HG03439 (cell line): ENCODE results near the gene SPTBN1.
"Not testable (repeated sequence)": the region's sequence is repeated elsewhere in the genome, so short reads cannot be mapped to it uniquely, and the experiment has no call there.

ENCODE experiments used
- ATAC-seq: cut with Tn5 transposase; IDR thresholded peaks from one replicate; pipeline ENCODE4 v1.9.1; 2021; ENCODE audit warnings: mild to moderate bottlenecking, moderate library complexity; ENCODE audit not compliant: unreplicated experiment

SPTBN1 gene

DNA sequence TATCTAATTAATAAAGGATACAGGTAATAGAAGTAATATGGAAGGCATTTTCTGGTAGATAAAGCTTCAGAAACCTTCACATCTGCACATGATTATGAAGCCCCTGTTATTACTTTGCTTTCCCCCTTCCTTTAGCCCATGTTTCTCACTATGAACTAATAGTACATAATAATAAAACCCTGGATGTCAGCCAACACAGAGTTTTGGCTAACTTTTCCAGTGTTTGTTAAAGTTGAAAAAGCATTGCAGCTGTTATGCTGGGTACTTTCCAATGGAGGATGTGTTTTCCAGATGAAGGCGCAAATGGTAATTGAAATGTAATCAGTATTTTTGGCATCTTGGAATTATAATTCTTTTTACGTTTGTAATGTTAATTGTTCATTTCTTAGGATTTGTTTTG is 43.5 kb downstream of the SPTBN1 start:
- ATAC-seq: no peak

DNA sequence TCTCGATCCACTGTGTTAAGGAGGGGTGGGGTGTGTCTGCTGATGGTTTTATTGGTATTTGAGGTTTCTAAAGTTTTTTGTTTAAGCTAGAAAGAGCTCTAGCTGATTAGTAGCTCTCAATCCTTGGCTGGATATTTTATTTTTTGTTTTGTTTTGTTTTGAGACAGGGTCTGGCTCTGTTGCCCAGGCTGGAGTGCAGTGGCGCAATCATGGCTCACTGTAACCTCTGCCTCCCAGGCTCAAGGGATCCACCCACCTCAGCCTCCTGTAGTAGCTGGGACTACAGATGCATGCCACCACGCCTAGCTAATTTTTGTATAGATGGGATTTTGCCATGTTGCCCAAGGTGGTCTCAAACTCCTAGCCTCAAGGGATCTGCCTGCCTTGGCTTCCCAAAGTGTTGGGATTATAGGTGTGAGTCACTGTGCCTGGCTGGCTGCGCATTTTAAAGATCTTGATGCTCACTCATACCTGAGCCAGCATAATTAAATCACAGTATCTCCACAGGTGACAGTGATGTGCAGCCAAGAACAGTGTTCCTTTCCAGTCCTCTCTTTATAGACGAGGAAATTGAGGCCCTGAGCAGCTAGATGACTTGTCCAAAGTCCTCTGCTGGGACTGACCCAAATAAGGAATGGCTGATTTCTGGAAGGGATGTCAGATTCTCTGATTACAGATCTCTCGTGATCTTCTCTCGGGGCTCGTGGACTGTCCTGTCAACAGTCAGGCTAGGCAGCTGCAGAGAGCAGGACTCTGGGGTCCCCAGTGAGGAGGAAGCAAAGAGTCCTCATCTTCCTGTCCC is 44.5 kb downstream of the SPTBN1 start:
- no peak for ATAC-seq

GRCh38 chr2:54502731-54503130 is 46.6 kb downstream of the SPTBN1 start:
- no peak for ATAC-seq

- ATAC-seq: no peak
Observed at GRCh38 chr2:54503192-54503591, 47.1 kb downstream of the SPTBN1 start.

- ATAC-seq: no peak
Observed at GRCh38 chr2:54503828-54504227, 47.7 kb downstream of the SPTBN1 start.

DNA sequence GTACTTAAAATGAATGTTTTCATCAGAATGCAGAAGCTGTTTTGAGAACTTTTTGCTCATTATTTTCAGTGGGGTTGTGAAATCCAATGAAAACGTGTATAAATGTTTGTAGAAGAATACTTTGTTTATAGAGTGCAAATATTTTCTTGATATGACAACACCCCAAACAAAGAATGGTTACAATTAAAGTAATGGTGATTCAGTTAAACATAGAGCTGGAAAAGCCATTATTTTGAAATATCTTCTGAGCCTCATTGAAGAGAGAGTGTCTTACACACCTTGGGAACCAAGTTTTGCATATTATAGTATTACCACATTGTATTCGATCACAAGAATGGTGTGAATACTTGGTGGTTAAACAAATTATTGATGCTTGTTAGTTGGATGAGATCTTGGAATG is 48.7 kb downstream of the SPTBN1 start:
- no peak for ATAC-seq

- ATAC-seq: no peak
Observed at GRCh38 chr2:54508541-54508940, 52.4 kb downstream of the SPTBN1 start.

DNA sequence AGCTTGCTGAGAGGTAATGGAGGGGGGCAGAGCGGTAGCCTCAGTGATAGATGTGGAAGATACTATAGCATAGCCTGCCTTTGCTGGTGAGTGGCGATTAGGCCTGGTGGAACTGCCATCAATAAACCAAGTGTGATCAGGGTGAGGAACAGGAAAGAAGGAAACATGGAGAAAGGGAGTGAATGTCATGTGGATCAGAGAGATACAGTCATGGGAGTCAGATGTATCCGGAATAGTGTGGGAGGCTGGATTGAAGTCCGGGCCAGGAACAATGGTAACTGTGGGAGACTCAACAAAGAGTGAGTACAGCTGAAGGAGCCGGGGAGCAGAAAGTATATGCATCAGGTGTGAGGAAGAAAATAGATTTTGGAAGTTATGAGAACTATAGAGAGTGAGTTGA is 52.9 kb downstream of the SPTBN1 start:
- not testable (repeated sequence) for ATAC-seq

- ATAC-seq: no peak
Observed at GRCh38 chr2:54510916-54511315, 54.8 kb downstream of the SPTBN1 start.

GRCh38 chr2:54512183-54512582 is 56.1 kb downstream of the SPTBN1 start:
- ATAC-seq: no peak

- ATAC-seq: no peak
Observed at GRCh38 chr2:54512663-54513362, 56.7 kb downstream of the SPTBN1 start.

- ATAC-seq: no peak
Observed at GRCh38 chr2:54513363-54513715, 57.2 kb downstream of the SPTBN1 start.

DNA sequence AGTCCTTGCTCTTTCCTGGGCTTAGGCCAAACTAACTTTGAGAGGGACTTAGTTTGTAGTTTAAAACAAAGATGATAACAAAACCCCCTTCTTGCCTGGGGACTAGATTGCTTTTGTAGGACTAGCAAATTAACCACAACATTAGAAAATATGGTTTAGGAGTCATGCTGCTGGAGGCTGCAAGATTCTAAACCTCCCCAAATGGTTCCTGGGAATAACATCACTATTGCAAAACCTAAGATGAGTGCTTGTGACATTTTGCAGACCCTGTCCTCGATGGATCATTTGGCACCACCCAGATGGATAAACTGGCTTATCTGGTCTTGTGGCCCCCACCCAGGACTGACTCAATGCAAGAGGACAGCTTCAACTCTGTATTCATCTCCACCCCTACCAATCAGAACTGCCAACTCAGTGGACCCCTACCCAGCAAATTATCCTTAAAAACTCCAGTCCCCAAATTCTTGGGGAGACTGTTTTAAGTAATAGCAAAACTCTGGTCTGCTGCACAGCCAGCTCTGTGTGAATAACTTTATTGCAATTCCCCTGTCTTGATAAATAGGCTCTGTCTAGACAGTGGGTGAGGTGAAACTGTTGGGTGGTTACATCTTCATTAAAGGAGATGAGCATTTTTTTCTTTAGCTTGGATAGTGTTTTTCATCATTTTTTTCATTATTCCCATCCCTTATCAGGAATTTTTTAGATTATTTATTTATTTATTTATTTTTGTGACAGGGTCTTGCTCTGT is 58.9 kb downstream of the SPTBN1 start:
- ATAC-seq: no peak

GRCh38 chr2:54516842-54517241 is 60.7 kb downstream of the SPTBN1 start:
- no peak for ATAC-seq

DNA sequence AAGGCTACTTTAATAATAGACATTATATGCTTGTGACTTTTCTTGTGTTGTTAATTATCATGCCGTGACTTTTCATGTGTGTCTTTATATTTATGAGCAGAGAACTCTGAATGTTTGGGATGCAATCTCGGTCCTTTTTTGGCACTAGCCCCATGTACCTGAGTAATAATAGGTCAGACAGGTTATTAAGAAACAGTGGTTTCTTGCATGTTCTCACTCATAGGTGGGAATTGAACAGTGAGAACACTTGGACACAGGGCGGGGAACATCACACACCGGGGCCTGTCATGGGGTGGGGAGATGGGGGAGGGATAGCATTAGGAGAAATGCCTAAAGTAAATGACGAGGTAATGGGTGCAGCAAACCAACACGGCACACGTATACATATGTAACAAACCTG is 61.9 kb downstream of the SPTBN1 start:
- ATAC-seq: not testable (repeated sequence)

- ATAC-seq: no peak
Observed at GRCh38 chr2:54518430-54518829, 62.3 kb downstream of the SPTBN1 start.

DNA sequence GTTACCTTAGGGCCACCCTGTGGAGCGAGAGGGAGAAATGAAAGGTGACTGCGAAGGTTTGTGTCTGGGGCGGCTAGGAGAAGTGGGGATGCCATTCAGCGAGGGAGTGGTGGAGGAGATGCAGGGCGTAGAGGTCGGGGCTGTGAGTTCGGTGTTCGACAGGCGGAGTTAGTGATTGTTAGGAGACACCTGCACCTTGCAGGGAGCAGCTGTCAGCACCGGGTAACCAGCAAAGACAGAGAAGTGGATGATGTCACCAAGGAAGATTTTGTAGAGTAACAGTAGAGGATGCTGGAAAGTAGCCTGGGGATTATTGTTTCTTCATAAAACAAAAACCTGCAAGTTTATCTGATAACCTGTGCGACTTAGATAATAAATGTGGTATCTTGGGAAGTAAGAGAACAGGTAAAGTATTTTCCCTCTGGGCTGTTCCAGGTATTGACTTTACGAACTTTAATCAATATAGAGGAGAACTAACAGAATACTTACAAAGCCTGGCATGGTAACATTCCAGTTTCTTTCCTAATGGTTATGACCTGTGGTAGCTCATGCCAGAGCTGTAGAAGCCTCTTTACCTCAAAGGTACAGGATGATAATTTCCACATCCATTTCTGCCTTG is 63.8 kb downstream of the SPTBN1 start:
- no peak for ATAC-seq

DNA sequence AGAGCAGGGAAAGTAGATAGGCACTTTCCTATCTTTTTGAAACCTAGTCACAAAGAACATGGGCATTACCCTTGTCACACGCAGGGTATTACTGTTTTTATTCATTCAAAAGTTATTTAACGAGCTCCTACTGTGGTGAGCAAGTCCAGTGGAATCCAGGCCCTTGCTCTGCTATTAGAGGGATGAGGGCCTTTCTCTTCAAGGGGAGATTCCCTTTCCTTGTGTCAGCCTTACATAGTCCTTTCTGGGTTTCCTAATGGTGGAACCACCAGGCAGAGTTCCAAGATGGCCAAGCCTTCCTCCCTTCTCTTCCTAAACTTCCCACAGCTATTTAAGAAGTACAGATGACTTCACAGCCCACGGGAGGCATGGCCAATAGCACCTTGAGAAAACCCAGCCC is 64.6 kb downstream of the SPTBN1 start:
- no peak for ATAC-seq

GRCh38 chr2:54522624-54523281 is 66.6 kb downstream of the SPTBN1 start:
- ATAC-seq: no peak

- ATAC-seq: no peak
Observed at GRCh38 chr2:54523324-54523959, 67.3 kb downstream of the SPTBN1 start.
